HL-60 (cell line): Measurements from ENCODE around the gene FUT7.

Experiments
- DNase-seq, 2 experiments: peaks; one replicate each; pipeline ENCODE4 v3.0.0-alpha.2; 2010 to 2020; ENCODE audit warnings: low read depth in 1 of 2, low spot score in 1 of 2
- H3K27ac ChIP-seq: fragments of 250-450 bp; sonication (Bioruptor Pico); replicated peaks from 2 replicates; pipeline ENCODE4 v1.5.1; 2020; ENCODE audit warnings: mild to moderate bottlenecking, moderate library complexity
- H3K27me3 ChIP-seq: fragments of 250-450 bp; sonication (Bioruptor Pico); 2 replicates; pipeline ENCODE4 v1.5.1; 2021; ENCODE audit warnings: mild to moderate bottlenecking, moderate library complexity; ENCODE audit not compliant: insufficient read depth, poor library complexity, severe bottlenecking
- H3K4me3 ChIP-seq: replicated peaks from 2 replicates; pipeline ENCODE4 v1.5.1; 2011; ENCODE audit warnings: mild to moderate bottlenecking, control low read depth, low read length; ENCODE audit not compliant: insufficient read depth
- CTCF ChIP-seq: IDR thresholded peaks from one replicate; pipeline ENCODE4 v1.5.1; 2011; ENCODE audit warnings: low read length, control low read depth, inconsistent platforms; ENCODE audit not compliant: insufficient read depth
- GABPA ChIP-seq: IDR thresholded peaks from 2 replicates; pipeline ENCODE4 v1.6.1; 2012; ENCODE audit warnings: low read depth
- POLR2AphosphoS5 ChIP-seq: IDR thresholded peaks from 2 replicates; pipeline ENCODE4 v1.6.1; 2012; ENCODE audit warnings: low read depth
- REST ChIP-seq: IDR thresholded peaks from 2 replicates; pipeline ENCODE4 v1.6.1; 2012; ENCODE audit warnings: low read depth; ENCODE audit not compliant: insufficient replicate concordance
- SPI1 ChIP-seq: IDR thresholded peaks from 2 replicates; pipeline ENCODE4 v1.6.1; 2012; ENCODE audit warnings: low read depth, mild to moderate bottlenecking, borderline replicate concordance

FUT7 gene

GRCh38 chr9:137042751-137043727 is 11.2 kb upstream of the FUT7 start:
- TF ChIP-seq SPI1 (no peak), POLR2AphosphoS5 (no peak), GABPA (no peak), CTCF (no peak), REST (no peak)
- Histone ChIP-seq H3K27ac (no peak overlapping the region), H3K27me3 (peaks cover 28% of the 10 kb centered on the region), H3K4me3 (no peak overlapping the region)
- no peak for DNase-seq

- Histone ChIP-seq H3K27ac (no peak overlapping the region), H3K4me3 (no peak overlapping the region), H3K27me3 (peaks cover 16% of the 10 kb centered on the region)
- TF ChIP-seq REST (no peak), SPI1 (no peak), GABPA (no peak), POLR2AphosphoS5 (no peak), CTCF (no peak)
- DNase-seq, result no peak
Observed at GRCh38 chr9:137041124-137041523, 9.2 kb upstream of the FUT7 start.

- TF ChIP-seq GABPA (no peak), SPI1 (no peak), POLR2AphosphoS5 (no peak), CTCF (no peak), REST (no peak)
- DNase-seq, result no peak
- Histone ChIP-seq H3K4me3 (no peak overlapping the region), H3K27ac (no peak overlapping the region), H3K27me3 (peaks cover 14% of the 10 kb centered on the region)
Observed at GRCh38 chr9:137040568-137040967, 8.7 kb upstream of the FUT7 start.
